ENCODE measurements around the gene BNC2.

- TF ChIP-seq EZH2 (IDR thresholded peaks at IDR 0.05; ENCODE audit: insufficient read depth, poor library complexity, severe bottlenecking): no peak
- TF ChIP-seq EZH2phosphoT487 (IDR thresholded peaks at IDR 0.05; ENCODE audit: insufficient read depth, low read depth): no peak
Observed at GRCh38 chr9:16651446-16651964, 219.0 kb downstream of the BNC2 start.

Measured in GM23248 (cell line).